K562 (cell line): Measurements from ENCODE around the gene B4GALNT4. TPM values are rescaled to one million over a fixed set of nuclear protein-coding genes. Genes with fewer than 3 reads are reported as not detected.
A peak's percentile ranks its signal among the peaks of the same experiment; 100 is the strongest.

Source experiments
- CHAMP1 ChIP-seq: fragments of 450-650 bp; IDR thresholded peaks from 2 replicates; pipeline ENCODE4 v1.6.1; 2016; ENCODE audit warnings: mild to moderate bottlenecking
- CTBP1 ChIP-seq: fragments of 450-650 bp; IDR thresholded peaks from 2 replicates; pipeline ENCODE4 v1.6.1; 2016; ENCODE audit warnings: borderline replicate concordance
- E2F6 ChIP-seq, 2 experiments: IDR thresholded peaks; 2 replicates each; pipeline ENCODE4 v1.6.1; 2011; ENCODE audit warnings: borderline replicate concordance in 1 of 2, control low read depth in 1 of 2, low read depth in 1 of 2, low read length in 1 of 2, mild to moderate bottlenecking in 1 of 2, mixed read lengths in 1 of 2, moderate library complexity in 1 of 2; ENCODE audit not compliant: insufficient read depth in 1 of 2, insufficient read length in 1 of 2, poor library complexity in 1 of 2, severe bottlenecking in 1 of 2; ENCODE audit errors: extremely low read depth in 1 of 2
- E4F1 ChIP-seq: fragments of 250-450 bp; sonication (Bioruptor Pico); IDR thresholded peaks from 2 replicates; pipeline ENCODE4 v1.5.0; 2021; ENCODE audit warnings: mild to moderate bottlenecking, borderline replicate concordance
- HNRNPUL1 ChIP-seq: fragments of 200-400 bp; formaldehyde crosslinking; IDR thresholded peaks from 2 replicates; pipeline ENCODE4 v1.6.1; 2017; ENCODE audit warnings: low read length
- L3MBTL2 ChIP-seq: fragments of 450-650 bp; IDR thresholded peaks from 2 replicates; pipeline ENCODE4 v1.6.1; 2016; ENCODE audit warnings: mild to moderate bottlenecking, moderate library complexity
- NKRF ChIP-seq: fragments of 450-650 bp; IDR thresholded peaks from 2 replicates; pipeline ENCODE4 v1.6.1; 2016; ENCODE audit warnings: borderline replicate concordance
- POLR2AphosphoS2 ChIP-seq: IDR thresholded peaks from 2 replicates; pipeline ENCODE4 v1.6.1; 2012; ENCODE audit warnings: low read length, improper control_type of control experiment
- RB1 ChIP-seq: fragments of 450-650 bp; IDR thresholded peaks from 2 replicates; pipeline ENCODE4 v1.6.1; 2017; ENCODE audit warnings: low read depth, mild to moderate bottlenecking
- SLC30A9 ChIP-seq: fragments of 250-450 bp; sonication (Bioruptor Pico); IDR thresholded peaks from 2 replicates; pipeline ENCODE4 v1.8.0; 2022; ENCODE audit warnings: mild to moderate bottlenecking, moderate library complexity
- TRIM28 ChIP-seq: fragments of 450-650 bp; IDR thresholded peaks from 2 replicates; pipeline ENCODE4 v1.6.1; 2017
- ZBTB33 ChIP-seq: sonication (generic); formaldehyde crosslinking; IDR thresholded peaks from 2 replicates; pipeline ENCODE4 v1.8.1; 2023; ENCODE audit warnings: mild to moderate bottlenecking, missing genetic modification reagents
- ZBTB7A ChIP-seq: IDR thresholded peaks from 2 replicates; pipeline ENCODE4 v1.6.1; 2011; ENCODE audit warnings: low read depth, mild to moderate bottlenecking, low read length, moderate library complexity, borderline replicate concordance; ENCODE audit not compliant: control insufficient read depth
- ZNF431 ChIP-seq: sonication (generic); formaldehyde crosslinking; IDR thresholded peaks from 2 replicates; pipeline ENCODE4 v1.8.0; 2022; ENCODE audit warnings: mild to moderate bottlenecking, missing genetic modification reagents
- ZNF699 ChIP-seq: fragments of 250-450 bp; sonication (Bioruptor Pico); IDR thresholded peaks from 2 replicates; pipeline ENCODE4 v1.8.0; 2021; ENCODE audit warnings: mild to moderate bottlenecking, moderate library complexity; ENCODE audit not compliant: insufficient replicate concordance
- polyA plus RNA-seq, 8 experiments: library from polyadenylated mRNA; depleted of rRNA in 4 of 8; stranded (reverse) in 5 of 8; unstranded in 3 of 8; fragments of >200 nt; fragmentation: Nextera tagmentation in 2 of 8; fragmentation: Illumina TruSeq in 1 of 8; extraction: Ambion mirVana in 2 of 8; extraction: Trizol in 1 of 8; gene quantifications; 2 replicates each; pipeline versions ENCODE4 v1.2.1 to v1.2.3, GENCODE V29; 2011 to 2014; ENCODE audit warnings: inconsistent platforms in 1 of 8, missing spikeins in 1 of 8
- total RNA-seq, 7 experiments: library from RNA; depleted of rRNA in 6 of 7; stranded (reverse); fragments of >200 nt in 6 of 7; fragmentation: Illumina TruSeq in 2 of 7; extraction: Trizol in 2 of 7; gene quantifications; 2 replicates each; pipeline versions ENCODE4 v1.2.1 to v1.2.3, GENCODE V29; 2011 to 2021; ENCODE audit warnings: low replicate concordance in 1 of 7

B4GALNT4 gene
- total and polyA plus RNA-seq, 9 of the 15 experiments (the other 6 are each of a cell fraction or from before 2014, with no cell fraction given), result 0.20 to 37.1 (median 10.8) TPM; not detected in 1

GRCh38 chr11:406796-407650, 37.7 kb downstream of the B4GALNT4 start (continued):
- TF ChIP-seq POLR2AphosphoS2 (no peak), ZNF431 (CRISPR knock-in tag) (no peak), TRIM28 (no peak; the same call in 1 of the 2 replicates), RB1 (peak; percentile 67; the same call in 1 of the 2 replicates), NKRF (no peak), L3MBTL2 (peak; percentile 83), CHAMP1 (no peak), SLC30A9 (CRISPR knock-in tag) (no peak), ZBTB7A (peak; percentile 95), E4F1 (CRISPR knock-in tag) (no peak), CTBP1 (peak; percentile 54; the same call in 1 of the 2 replicates), HNRNPUL1 (no peak), ZBTB33 (CRISPR knock-in tag) (peak; percentile 50; the same call in 1 of the 2 replicates), E2F6 (IDR thresholded peaks at IDR 0.05; ENCODE audit: borderline replicate concordance in 1 of 2, extremely low read depth in 1 of 2, insufficient read depth in 1 of 2, insufficient read length in 1 of 2, low read depth in 1 of 2, low read length in 1 of 2, poor library complexity in 1 of 2, severe bottlenecking in 1 of 2) (peak; percentile 72 to 94), ZNF699 (no peak)
